CD4-positive, alpha-beta T cell treated with Interleukin-1 beta for 1 hour (primary cell): ENCODE results near the gene GRID2IP.
A peak's percentile ranks its signal among the peaks of the same experiment; 100 is the strongest.

Source experiments
- DNase-seq, 2 donors: peaks; one replicate each; pipeline ENCODE4 v3.0.0-alpha.2; 2020 to 2022

GRID2IP gene

DNA sequence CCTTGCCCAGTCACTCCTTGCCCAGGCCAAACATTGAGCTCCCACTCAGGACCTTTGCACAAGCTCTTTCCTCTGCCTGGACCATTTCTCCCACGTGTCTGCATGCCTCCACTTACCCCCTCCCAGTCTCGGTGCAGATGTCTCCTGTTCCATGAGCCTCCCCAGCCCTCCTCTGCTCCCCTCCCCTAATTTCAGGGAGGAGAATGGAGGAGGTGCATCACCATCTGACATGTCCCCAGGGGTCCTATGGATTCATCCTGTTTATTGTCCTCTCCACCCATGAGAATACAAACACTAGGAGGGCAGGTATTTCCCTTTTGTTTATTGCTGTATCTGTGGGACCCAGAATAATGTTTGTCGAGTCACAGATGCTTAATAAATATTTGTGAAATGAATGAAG is 8.6 kb upstream of the GRID2IP start:
- DNase-seq: no peak

DNA sequence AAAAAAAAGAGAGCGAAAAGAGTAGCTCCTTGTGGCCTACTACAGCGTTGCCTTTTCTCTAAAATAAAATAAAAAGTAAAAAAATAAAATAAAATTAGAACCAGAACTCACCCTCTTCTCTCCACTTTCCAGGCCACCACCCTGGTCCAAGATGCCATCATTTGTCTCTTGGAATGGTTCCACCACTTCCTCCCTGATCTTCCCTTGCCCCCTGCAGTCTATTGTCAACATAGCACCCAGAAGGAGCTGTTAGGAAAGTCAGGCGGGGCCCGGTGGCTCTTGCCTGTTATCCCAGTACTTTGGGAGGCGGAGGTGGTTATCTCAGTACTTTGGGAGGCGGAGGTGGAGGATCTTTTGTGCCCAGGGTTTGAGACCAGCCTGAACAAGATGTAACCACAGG is 7.6 kb upstream of the GRID2IP start:
- DNase-seq: peak in 1 of 2 donors; percentile 13

DNA sequence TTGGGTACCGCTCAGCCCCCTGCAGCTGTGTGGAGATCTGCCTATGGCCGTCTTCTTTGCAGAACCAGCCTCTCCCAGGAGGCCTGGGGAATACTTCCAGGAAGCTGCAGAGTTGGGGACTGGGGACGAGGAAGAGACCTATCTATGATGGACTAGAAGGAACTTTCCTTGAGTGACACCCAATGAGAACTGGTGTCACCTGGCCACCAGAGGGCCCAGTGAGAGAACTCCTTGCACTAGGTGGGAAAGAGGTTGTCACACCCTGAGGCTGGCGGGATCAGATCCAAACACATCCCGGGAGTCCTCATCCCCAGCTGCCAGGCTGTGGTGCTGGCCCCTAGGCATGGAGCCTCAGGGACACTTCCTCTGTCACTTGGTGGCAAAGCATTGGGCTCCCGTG is 4.9 kb upstream of the GRID2IP start:
- no peak for DNase-seq

DNA sequence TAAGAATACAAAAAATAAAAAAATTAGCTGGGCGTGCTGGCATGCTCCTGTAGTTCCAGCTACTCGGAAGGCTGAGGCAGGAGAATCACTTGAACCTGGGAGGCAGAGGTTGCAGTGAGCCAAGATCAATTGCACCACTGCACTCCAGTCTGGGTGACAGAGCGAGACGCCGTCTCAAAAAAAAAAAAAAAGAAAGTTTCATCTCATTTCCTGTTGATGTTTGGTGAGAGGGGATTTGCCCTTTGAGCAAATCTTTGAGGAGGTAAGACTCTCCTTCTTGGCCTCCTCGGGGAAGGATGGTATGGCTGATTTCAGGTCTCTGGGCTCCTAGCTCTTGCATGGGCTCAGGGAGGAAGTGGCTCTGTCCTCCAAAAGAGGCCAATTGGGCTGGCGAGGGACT is 3.6 kb upstream of the GRID2IP start:
- DNase-seq: no peak

DNA sequence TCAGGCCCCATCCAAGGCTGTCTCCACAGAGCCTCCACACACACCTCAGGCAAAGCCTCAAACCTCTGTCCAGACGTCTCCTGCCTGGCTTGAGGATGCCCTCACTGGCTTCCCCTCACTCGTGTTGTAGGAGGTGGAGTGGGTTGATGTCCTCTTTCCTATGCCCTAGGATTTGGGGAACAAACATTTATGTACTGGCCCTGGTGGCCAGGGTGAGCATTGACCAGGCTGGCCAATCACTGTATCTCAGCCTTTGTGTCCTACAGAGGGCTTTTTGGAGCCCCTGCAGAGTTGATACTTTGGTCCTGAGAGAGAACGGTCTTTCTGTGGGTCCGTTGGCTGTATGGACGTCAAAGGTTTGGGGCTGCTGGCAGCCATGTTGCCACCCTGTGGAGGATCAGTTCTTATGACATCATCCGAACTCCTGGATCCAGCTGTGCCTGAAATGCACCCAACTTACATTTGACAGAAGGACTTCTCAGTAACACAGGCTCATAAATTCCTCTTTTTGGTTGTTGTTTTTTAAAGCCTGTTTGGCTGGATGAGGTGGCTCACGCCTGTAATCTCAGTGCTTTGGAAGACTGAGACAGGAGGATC is 2.3 kb upstream of the GRID2IP start:
- DNase-seq: no peak

DNA sequence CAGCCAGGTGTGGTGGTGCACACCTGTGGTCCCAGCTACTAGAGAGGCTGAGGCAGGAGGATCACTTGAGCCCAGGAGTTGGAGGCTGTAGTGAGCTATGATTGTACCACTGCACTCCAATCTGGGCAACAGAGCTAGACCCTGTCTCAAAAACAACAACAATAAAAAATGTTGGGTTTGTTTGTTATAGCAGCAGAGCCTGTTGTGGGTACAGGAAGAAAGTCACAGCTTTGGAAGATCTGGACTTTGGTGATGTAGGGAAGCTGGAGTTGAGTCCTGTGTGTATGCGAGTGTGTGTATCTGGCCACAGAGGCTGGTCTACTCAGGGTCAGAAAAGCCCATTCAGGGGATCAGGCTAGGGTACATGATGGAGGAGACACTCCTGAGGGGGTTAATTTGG is 3.9 kb downstream of the GRID2IP start:
- DNase-seq: no peak

DNA sequence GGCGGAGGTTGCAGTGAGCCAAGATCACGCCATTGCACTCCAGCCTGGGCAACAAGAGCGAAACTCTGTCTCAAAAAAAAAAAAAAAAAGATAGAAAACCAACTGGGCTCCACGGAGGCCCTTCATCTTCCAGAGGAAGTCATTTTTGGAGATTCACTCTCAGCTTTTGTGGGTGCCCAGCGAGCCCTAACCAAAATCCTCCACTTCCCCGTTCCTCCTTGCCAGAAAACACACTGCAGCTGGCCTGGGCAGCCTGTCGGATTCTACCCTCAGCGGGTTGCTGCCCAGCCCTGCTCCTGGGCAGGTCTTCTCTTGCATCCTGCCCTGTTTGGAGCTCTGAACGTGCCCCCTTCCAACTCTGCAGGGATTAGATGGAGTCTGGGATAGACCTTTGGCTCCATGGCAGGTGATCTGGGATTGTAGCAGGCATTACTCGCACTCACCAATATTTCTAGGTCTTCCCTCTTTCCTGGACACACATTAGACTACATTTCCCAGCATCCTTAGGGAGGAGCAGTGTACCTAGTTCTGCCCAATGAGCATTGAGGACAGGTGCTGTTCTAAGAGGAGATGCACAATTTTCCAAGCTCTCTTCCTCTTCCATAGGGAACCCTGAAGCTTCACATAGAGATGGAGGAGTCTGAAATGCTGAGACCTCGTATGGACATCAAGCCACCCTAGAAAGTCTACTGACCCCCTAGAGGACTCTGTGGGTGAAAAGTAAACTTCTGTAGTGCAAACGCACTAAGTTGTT is 4.6 kb downstream of the GRID2IP start:
- no peak for DNase-seq

DNA sequence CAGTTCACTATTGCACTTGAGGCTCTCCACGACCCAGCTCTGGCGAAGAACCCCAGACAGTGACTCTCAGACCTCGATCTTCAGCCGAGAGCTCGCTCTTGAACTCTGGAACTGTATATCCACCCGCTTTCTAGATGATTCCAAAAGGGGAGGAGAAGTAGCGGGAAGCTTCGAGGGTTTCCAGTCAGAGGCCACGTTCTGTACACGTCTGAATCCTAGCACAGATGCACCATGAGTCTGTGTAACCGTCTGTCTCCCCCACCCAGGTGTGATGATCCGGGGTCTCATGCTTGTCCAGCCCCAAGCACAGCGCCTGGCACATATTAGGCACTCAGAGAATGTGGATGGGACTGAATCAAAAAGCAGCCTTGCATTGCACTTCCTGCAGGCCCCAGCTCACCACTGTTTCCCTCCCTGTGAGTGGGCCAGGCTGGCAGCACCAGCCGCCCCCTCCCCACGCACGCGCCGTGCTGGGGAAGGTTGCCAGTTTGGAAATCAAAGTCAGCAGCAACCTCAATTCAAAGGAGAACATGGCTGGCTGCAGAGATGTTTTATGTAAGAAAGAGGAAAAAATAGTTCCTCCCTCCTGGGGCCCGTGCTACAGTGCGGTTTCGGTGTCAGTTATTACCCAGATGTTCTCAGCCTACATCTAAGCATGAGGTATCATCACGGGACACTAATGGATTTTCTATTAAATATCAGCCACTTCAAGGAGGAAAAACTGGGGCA is 5.7 kb downstream of the GRID2IP start:
- no peak for DNase-seq

DNA sequence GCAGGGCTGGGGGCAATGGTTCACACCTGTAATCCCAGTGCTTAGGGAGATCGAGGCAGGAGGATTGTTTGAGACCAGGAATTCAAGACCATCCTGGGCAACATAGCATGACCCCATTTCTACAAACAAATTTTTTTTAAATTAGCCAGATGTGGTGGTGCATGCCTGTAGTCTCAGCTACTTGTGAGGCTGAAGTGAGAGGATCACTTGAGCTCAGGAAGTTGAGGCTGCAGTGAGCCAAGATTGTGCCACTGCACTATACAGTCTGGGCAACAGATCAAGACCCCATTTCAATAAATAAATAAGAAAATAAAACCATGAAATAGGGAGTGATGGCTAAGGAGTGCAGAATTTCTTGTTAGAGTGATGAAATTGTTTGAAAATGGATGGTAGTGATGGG is 8.9 kb downstream of the GRID2IP start:
- no peak for DNase-seq

DNA sequence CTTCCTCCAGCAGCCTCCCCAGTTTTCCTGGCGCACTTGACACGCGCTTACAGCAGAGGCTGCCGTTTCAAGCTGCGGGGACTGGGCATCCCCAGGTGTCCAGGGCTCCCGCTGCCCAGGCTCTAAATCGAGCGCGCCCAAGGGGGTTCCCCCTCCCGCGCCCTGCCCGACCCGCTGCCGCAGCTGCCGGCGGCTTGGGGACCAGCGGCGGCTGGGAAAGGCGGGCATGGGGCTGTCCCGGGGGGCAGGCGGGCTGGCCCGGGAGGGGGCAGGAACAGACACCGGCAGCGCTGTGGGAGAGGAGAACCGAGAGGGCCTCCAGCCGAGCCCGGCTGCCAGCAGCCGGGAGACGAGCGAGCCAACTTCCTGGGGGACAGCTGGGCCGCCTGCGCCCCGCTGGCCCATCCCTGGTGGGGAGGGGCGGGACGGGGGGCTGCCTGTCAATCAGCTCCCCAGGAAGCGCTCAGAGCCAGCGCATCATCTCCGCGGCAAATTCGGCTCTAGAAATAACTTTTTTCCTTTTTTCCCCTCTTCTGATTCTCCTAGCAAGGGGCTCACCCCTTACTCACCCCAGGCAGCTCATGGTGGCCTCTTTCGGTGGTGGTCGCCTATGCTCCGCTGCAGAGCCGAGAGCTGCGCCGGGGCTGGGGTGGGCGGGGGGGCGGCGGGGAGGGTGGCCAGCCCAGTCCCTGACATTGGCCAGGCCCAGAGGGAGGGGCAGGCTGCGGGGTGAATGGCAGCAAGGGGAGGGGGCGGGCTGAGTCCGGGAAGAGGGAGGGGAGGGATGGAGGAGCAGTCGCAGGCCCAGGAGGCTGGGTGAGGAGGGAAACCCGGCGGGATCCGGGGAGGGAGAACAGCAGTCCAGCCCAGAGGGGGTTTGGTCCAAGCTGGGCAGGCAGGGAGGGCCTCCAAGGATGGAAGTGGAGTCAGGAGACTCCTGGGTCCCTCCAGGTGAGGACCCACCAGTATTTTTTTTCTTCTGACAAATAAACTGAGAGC is 14.7 kb downstream of the GRID2IP start:
- no peak for DNase-seq

DNA sequence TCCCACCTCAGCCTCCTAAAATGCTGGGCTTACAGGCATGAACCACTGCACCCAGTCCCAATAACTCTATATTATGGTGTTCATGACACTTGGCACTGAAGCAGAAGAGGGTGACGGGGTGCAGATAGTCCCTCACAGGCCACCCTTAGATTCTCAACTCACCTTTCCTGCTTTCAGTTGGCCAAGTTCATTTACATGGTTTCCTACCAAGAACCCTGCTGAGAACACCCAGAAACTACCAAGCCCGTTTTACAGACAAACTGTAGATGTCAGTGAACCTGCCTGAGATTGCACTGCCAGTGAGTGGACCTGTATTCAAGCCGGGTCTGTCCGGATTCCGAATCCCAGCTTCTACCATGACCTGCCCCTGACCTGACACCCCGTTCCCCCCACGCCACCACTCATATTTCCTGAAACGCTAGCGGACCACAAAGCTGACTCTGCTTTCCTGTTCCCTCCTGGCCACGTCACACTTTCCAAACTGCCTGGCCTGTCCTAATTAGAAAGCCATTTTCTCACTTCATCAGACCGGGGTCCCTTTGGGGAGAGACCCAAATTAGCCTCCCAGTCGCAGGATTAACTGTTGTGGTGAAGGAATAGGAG is 17.3 kb downstream of the GRID2IP start:
- no peak for DNase-seq

DNA sequence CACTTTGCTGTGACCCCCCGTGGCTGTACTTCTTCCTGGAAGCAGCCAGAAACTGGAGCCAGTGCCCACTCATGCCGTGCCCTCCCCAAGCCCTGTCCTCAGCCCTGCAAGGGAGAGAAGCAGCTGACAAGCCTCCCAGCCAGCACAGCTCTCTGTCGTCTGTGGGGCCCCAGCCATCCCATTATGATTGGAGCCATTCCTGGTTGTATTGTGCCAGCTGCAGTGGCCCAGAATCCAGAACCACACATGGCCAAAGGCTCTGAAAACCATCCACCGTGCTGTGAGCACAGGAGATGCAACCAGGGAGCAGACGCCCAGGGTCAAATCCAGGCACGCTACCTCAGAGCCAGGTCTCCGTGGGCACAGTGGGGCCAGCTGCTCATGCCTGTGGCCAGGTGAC is 18.7 kb downstream of the GRID2IP start:
- no peak for DNase-seq

DNA sequence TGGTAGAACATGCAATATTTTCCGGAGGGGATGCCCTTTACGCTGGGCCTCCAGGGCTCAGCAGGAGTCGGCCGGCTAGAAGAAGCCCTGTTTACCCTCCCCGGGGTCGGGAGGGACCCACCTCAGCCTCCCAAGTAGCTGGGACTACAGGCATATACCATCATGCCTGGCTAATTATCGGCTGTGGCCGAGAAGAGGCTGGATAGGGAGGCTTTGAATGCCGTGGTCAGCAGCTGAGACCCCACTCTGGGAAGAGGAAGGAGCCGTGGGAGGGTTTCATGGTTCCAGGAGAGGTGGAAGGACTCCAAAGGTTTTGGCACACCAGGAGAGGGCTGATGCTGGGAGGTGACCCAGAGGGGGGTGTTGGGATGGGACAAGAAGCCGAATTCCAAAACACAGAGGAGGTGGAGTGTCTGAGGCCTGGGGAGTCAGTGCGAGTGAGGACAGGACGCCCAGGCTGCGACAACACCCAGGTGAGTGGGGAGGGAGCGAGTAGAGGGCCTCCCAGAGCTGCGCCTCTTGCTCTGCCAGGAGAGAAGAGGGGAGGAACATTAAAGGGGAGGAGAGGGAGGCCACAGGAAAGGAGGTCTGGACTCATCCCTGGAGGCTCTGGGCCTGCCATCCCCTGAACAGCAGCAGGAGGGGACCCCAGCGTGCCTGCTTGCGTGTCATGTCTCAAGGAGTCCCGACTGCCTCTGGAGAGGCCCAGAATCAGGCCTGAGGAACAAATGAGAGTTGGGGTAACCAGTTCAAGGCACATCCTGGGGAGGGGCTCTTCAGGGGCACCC is 19.6 kb downstream of the GRID2IP start:
- DNase-seq: no peak

DNA sequence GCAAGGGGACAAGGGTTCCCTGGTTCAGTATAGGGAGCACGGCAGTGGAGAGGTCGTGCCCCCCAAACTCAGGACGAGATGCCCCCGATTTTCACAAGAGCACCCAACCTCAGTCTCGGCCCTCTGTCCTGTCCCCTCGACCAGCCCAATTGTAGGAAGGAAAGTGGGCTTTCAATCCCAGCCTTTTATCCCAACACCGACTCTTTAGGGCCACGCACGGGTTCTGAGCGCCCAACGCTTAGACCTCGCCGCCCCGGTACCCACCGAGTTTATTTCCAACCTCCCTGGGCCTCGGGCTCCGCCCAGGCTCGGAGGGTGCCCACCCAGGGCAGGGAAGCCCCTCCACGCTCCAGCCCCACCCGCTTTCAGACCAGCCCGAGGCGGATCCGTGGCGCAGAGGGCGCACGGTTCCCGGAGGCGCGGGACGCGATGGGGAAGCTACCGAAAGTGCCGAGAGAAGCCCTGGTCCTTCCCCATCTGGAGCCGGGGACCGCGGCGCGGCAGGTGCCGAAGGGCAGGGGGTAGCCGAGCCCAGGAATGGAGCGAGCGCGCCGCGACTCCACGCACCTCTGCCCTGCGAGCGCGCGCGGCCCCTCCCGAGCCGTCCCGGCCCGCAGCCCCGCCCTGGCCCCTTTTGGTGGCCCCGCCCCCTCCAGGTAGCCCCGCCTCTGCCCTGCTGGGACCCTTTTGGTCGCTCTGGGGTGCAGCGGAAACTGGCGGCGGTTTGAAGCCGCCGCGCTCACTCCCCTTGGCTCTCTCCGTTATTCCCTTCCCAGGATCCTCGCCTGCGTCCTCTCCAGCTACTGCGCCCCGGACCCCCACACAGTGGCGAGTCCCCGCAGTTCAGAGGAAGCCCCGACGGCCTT is 20.4 kb downstream of the GRID2IP start:
- DNase-seq: peak; percentile 65 to 72

DNA sequence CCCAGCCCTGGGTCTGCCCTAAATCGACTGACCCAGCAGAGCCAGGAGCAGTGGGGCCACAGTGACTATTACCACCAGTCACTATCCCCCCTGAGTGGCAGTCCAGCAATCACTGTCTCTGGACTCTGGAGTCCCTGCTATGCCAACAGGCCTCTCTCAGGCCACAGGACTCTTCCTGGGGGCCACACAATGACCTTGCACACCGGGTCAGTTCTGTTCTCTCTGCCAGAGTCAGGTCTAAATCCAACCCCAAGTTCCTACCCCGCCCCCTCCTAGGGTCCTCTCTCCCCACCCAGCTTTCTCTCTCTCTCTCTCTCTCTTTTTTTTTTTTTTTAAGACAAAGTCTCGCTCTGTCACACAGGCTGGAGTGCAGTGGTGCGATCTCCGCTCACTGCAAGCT is 21.6 kb downstream of the GRID2IP start:
- DNase-seq: no peak

DNA sequence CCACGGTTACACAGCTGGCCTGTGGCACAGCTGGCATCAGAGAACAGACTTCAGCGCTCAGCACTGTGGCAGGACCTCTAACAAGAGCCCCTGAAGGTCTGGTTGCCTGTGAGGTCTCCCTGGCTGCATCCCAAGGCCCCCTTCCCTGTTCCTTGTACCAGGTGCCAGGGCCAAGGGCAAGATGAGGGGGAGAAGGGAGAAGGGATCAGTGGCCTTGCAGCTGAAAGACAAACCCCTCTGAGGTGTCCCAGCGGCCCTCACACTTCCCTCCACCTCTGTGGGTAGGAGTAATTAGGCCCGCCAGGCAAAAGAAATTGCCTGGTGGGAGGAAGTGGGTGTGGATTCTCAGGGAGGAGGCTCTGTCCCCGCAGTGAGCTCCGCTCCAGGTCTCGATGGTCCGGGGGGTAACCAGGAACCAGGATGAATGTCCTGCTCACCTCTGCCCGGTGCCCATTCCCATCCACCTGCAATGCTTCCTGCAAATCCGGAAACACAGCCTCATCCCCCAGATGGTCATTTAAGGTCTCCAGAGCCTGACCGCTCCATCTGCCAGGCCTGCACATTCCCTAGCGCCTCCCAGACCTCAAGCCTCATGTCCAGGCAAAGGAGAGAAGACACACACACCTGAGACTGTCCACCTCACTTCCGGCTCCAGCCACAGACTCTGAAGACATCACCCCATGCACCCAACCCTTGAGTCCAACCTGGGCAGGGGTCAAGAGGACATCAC is 22.7 kb downstream of the GRID2IP start:
- no peak for DNase-seq

DNA sequence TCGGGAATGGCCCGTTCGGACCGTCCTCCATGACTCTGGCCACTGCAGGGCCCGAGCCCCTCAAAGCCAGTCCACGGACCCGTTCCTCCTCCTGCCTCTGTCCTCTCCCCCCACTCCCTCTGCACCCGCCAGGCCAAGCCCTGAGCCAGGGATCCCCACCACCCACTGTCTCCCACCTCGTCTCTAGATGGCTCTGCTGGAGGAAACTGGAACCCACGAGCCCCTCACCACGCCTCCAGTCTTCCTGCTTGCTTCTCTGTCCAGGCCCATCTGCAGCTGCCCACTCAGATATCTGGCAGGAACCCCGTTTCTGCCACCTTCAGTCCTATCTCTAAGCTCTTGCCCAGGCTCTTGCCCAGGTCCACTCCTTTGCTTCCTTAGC is 24.3 kb downstream of the GRID2IP start:
- DNase-seq: no peak

DNA sequence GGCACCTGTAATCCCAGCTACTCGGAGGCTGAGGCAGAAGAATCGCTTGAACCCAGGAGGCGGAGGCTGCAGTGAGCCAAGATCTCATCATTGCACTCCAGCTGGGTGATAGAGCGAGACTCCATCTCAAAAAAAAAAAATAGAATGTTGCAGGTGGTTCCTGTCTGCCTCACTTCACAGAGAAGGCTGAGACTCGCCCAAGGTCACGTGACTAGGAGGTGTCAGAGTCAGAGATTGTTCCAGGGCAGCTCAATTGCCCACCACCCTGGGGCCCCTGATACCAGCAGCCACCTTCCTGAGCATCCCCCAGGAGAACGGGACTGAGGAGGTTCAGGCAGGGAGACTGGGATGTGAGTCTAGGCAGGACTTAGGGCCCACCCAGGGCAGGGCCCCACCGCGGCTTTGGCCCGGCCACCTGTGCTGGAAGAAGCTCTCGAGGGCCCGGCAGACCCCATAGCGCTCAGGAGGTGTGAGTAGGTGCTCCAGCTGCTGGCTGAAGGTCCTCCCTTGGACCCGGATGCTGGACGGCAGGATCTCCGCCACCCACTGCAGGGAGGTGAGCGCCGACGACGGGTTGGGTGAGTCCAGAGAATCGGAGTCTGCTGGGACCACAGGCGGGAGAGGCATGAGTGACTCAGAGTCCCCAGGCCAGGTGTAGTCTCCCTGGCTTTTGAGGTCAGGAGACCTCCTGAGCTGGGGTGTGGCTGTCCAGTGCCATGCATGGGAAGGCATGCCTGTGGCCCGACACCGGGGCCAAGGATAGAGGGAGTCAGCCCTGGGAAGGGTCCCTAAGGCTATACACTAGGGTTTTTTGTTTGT is 30.9 kb downstream of the GRID2IP start:
- no peak for DNase-seq

DNA sequence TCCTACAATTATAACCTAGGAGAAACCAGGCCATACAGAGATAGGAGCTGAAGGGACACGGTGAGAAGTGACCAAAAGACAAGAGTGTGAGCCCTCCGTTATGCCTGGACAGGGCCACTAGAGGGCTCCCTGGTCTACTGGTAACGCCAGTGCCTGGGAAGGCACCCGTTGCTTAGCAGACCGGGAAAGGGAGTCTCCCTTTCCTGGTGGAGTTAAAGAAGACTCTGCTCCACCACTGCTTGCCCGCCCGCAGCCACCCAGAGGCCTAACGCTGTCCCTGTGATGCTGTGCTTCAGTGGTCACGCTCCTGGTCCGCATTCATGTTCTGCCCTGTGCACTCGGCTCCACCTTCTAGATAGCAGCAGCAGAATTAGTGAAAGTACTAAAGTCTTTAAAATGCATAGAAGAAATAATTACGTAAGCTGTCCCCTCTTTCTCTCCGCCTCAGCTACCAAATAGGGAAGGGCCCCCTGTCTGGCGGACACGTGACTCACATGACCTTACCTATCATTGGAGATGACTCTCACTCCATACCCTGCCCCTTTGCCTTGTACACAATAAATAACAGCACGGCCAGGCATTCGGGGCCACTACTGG is 34.8 kb downstream of the GRID2IP start:
- peak; percentile 65 to 69 for DNase-seq
